Neural cell (in vitro differentiated cells): ENCODE data around the gene KLHL35. TPM values are rescaled to one million over a fixed set of nuclear protein-coding genes. Genes with fewer than 3 reads are reported as not detected.

Source experiments
- H2AFZ ChIP-seq: fragments of 200-600, 300-800 bp; sonication (generic), shearing (Covaris generic); 2 replicates; pipeline ENCODE4 v1.6.0; 2014; ENCODE audit warnings: low read depth, mild to moderate bottlenecking, antibody characterized with exemption, low read length, moderate library complexity
- H3F3A ChIP-seq: fragments of 200-600 bp; shearing (Covaris generic); 2 replicates; pipeline ENCODE4 v1.6.1; 2016; ENCODE audit warnings: mild to moderate bottlenecking, moderate library complexity, mixed read lengths, antibody characterized with exemption, low read length; ENCODE audit not compliant: insufficient read depth, poor library complexity, severe bottlenecking
- H3K27ac ChIP-seq: fragments of 200-600, 300-800 bp; sonication (generic), shearing (Covaris generic); 2 replicates; pipeline ENCODE4 v1.5.1; 2014; ENCODE audit warnings: mild to moderate bottlenecking, low read length, moderate library complexity
- H3K27me3 ChIP-seq: fragments of 300-800, 200-600 bp; sonication (generic), shearing (Covaris generic); 2 replicates; pipeline ENCODE4 v1.6.0; 2014; ENCODE audit warnings: mild to moderate bottlenecking, low read depth, low read length, moderate library complexity; ENCODE audit not compliant: insufficient read depth
- H3K36me3 ChIP-seq: fragments of 300-800, 200-600 bp; sonication (generic), shearing (Covaris generic); 2 replicates; pipeline ENCODE4 v1.5.1; 2014; ENCODE audit warnings: mild to moderate bottlenecking, antibody characterized with exemption, low read length, moderate library complexity; ENCODE audit not compliant: insufficient read depth
- H3K4me2 ChIP-seq: fragments of 300-800, 200-600 bp; sonication (generic), shearing (Covaris generic); 2 replicates; pipeline ENCODE4 v1.6.0; 2014; ENCODE audit warnings: mild to moderate bottlenecking, low read length
- H3K4me3 ChIP-seq: fragments of 300-800, 200-600 bp; sonication (generic), shearing (Covaris generic); 2 replicates; pipeline ENCODE4 v1.5.1; 2014; ENCODE audit warnings: mild to moderate bottlenecking, low read length, moderate library complexity
- H3K79me2 ChIP-seq: fragments of 200-600 bp; shearing (Covaris generic); replicated peaks from 2 replicates; pipeline ENCODE4 v1.6.0; 2014; ENCODE audit warnings: mild to moderate bottlenecking, low read length, moderate library complexity; ENCODE audit not compliant: insufficient read depth
- H3K9ac ChIP-seq: fragments of 300-800, 200-600 bp; sonication (generic), shearing (Covaris generic); 2 replicates; pipeline ENCODE4 v1.6.1; 2016; ENCODE audit warnings: mild to moderate bottlenecking, low read length, mixed read lengths
- H3K9me2 ChIP-seq: fragments of 200-600 bp; shearing (Covaris generic); 2 replicates; pipeline ENCODE4 v1.6.1; 2016; ENCODE audit warnings: mild to moderate bottlenecking, low read length, mixed read lengths; ENCODE audit not compliant: insufficient read depth
- H3K9me3 ChIP-seq: fragments of 200-600, 300-800 bp; sonication (generic), shearing (Covaris generic); 2 replicates; pipeline ENCODE4 v1.6.1; 2016; ENCODE audit warnings: mild to moderate bottlenecking, mixed run types, low read length, moderate library complexity, mixed read lengths
- H4K20me1 ChIP-seq: fragments of 200-600 bp; shearing (Covaris generic); 2 replicates; pipeline ENCODE4 v1.6.1; 2016; ENCODE audit warnings: mild to moderate bottlenecking, mixed run types; ENCODE audit not compliant: insufficient read depth
- CTCF ChIP-seq: fragments of 450-650 bp; IDR thresholded peaks from 2 replicates; pipeline ENCODE4 v1.5.1; 2014; ENCODE audit warnings: antibody characterized with exemption, mild to moderate bottlenecking, moderate library complexity; ENCODE audit not compliant: poor library complexity, severe bottlenecking
- EP300 ChIP-seq: fragments of 450-650 bp; conservative IDR thresholded peaks from 2 replicates; pipeline ENCODE4 v1.6.1; 2014; ENCODE audit warnings: antibody characterized with exemption, mild to moderate bottlenecking, moderate library complexity; ENCODE audit not compliant: poor library complexity, severe bottlenecking
- EZH2 ChIP-seq: fragments of 200-600, 300-800 bp; shearing (Covaris generic), sonication (generic); IDR thresholded peaks from 2 replicates; pipeline ENCODE4 v1.6.1; 2014; ENCODE audit warnings: antibody characterized with exemption, low read length, borderline replicate concordance, mild to moderate bottlenecking; ENCODE audit not compliant: insufficient read depth, poor library complexity, severe bottlenecking
- MXI1 ChIP-seq: fragments of 450-650 bp; conservative IDR thresholded peaks from 2 replicates; pipeline ENCODE4 v1.6.1; 2014; ENCODE audit warnings: antibody characterized with exemption, mild to moderate bottlenecking; ENCODE audit not compliant: poor library complexity, severe bottlenecking
- POLR2AphosphoS5 ChIP-seq: IDR thresholded peaks from 2 replicates; pipeline ENCODE4 v1.6.1; 2012
- RAD21 ChIP-seq: fragments of 450-650 bp; conservative IDR thresholded peaks from 2 replicates; pipeline ENCODE4 v1.6.1; 2014; ENCODE audit warnings: antibody characterized with exemption, mild to moderate bottlenecking, moderate library complexity
- REST ChIP-seq: IDR thresholded peaks from 2 replicates; pipeline ENCODE4 v1.6.1; 2012; ENCODE audit warnings: borderline replicate concordance
- SMC3 ChIP-seq: fragments of 450-650 bp; conservative IDR thresholded peaks from 2 replicates; pipeline ENCODE4 v1.6.1; 2014; ENCODE audit warnings: antibody characterized with exemption, mild to moderate bottlenecking, moderate library complexity; ENCODE audit not compliant: poor library complexity
- TAF1 ChIP-seq: IDR thresholded peaks from 2 replicates; pipeline ENCODE4 v1.6.1; 2012; ENCODE audit warnings: low read depth
- polyA plus RNA-seq: library from polyadenylated mRNA; depleted of rRNA; stranded (reverse); fragments of >200 nt; gene quantifications from 2 replicates; pipeline ENCODE4 v1.2.3, GENCODE V29; 2014

KLHL35 gene
- polyA plus RNA-seq, 1 donor from 2014 or later = 17.0 TPM

GRCh38 chr11:75376175-75376574 lies 56.8 kb downstream of the KLHL35 start:
- H2AFZ ChIP-seq = no peak overlapping the region
- H3K9me2 ChIP-seq = no peaks in the 10 kb centered on the region
- no peaks in the 10 kb centered on the region for H3K9me3 ChIP-seq

GRCh38 chr11:75375626-75376025 lies 57.4 kb downstream of the KLHL35 start:
- Histone ChIP-seq H3K4me3 (no peak overlapping the region), H3K79me2 (no peaks in the 10 kb centered on the region), H3K9me2 (no peaks in the 10 kb centered on the region), H3K27me3 (no peaks in the 10 kb centered on the region), H3K4me2 (no peak overlapping the region), H4K20me1 (no peaks in the 10 kb centered on the region), H2AFZ (no peak overlapping the region), H3K36me3 (no peaks in the 10 kb centered on the region), H3F3A (no peaks in the 10 kb centered on the region), H3K27ac (no peak overlapping the region), H3K9ac (no peak overlapping the region), H3K9me3 (no peaks in the 10 kb centered on the region)
- TF ChIP-seq REST (no peak), POLR2AphosphoS5 (no peak)

More at GRCh38 chr11:75376175-75376574, 56.8 kb downstream of the KLHL35 start:
- Histone ChIP-seq H3K79me2 (no peaks in the 10 kb centered on the region), H3K36me3 (no peaks in the 10 kb centered on the region), H3K9ac (no peak overlapping the region), H3K27me3 (no peaks in the 10 kb centered on the region), H3K4me2 (no peak overlapping the region), H3K27ac (no peak overlapping the region), H4K20me1 (no peaks in the 10 kb centered on the region), H3K4me3 (no peak overlapping the region), H3F3A (no peaks in the 10 kb centered on the region)
- no peak for TF ChIP-seq TAF1
- TF ChIP-seq SMC3 = no peak
- no peak for TF ChIP-seq EP300
- no peak for TF ChIP-seq CTCF
- no peak for TF ChIP-seq POLR2AphosphoS5
- no peak for TF ChIP-seq MXI1
- no peak for TF ChIP-seq EZH2
- TF ChIP-seq REST = no peak
- TF ChIP-seq RAD21 = no peak
